Cardiac muscle cell (in vitro differentiated cells and primary cell): ENCODE results near the gene NDOR1. TPM values are rescaled to one million over a fixed set of nuclear protein-coding genes. Genes with fewer than 3 reads are reported as not detected.

ENCODE experiments used
- DNase-seq, 2 donors: peaks; one replicate each; pipeline versions ENCODE4 v3.0.0 to v3.0.0-alpha.2; 2010 to 2017; ENCODE audit warnings: low read depth in 1 of 2, low spot score in 1 of 2
- H3K27ac ChIP-seq: fragments of 200-600 bp; sonication (generic); 2 replicates; pipeline ENCODE4 v1.5.1; 2016
- H3K27me3 ChIP-seq: fragments of 200-600 bp; sonication (generic); 2 replicates; pipeline ENCODE4 v1.6.0; 2016; ENCODE audit warnings: control low read depth
- H3K36me3 ChIP-seq: fragments of 200-600 bp; sonication (generic); 2 replicates; pipeline ENCODE4 v1.5.1; 2016; ENCODE audit warnings: control low read depth
- H3K4me1 ChIP-seq: fragments of 200-600 bp; sonication (generic); 2 replicates; pipeline ENCODE4 v1.8.1; 2017; ENCODE audit warnings: low read depth, mild to moderate bottlenecking, mixed run types
- H3K4me3 ChIP-seq: fragments of 200-600 bp; sonication (generic); 2 replicates; pipeline ENCODE4 v1.5.1; 2016; ENCODE audit warnings: mild to moderate bottlenecking
- H3K9me3 ChIP-seq: fragments of 200-600 bp; sonication (generic); 2 replicates; pipeline ENCODE4 v1.5.1; 2017; ENCODE audit warnings: low read depth, mild to moderate bottlenecking, control low read depth
- CTCF ChIP-seq: IDR thresholded peaks from 2 replicates; pipeline ENCODE4 v1.5.1; 2012; ENCODE audit warnings: low read depth, mild to moderate bottlenecking, low read length
- polyA plus RNA-seq: library from polyadenylated mRNA; unstranded; fragments of >200 nt; fragmentation: Nextera tagmentation; extraction: Ambion mirVana; gene quantifications from 2 replicates; pipeline ENCODE4 v1.2.1, GENCODE V29; 2016
- total RNA-seq: library from RNA; depleted of rRNA; stranded (reverse); fragments of >200 nt; gene quantifications from 2 replicates; pipeline ENCODE4 v1.2.3, GENCODE V29; 2016

Gene NDOR1
- total and polyA plus RNA-seq, 2 experiments from 2014 or later, result 17.5 to 18.1 TPM

DNA sequence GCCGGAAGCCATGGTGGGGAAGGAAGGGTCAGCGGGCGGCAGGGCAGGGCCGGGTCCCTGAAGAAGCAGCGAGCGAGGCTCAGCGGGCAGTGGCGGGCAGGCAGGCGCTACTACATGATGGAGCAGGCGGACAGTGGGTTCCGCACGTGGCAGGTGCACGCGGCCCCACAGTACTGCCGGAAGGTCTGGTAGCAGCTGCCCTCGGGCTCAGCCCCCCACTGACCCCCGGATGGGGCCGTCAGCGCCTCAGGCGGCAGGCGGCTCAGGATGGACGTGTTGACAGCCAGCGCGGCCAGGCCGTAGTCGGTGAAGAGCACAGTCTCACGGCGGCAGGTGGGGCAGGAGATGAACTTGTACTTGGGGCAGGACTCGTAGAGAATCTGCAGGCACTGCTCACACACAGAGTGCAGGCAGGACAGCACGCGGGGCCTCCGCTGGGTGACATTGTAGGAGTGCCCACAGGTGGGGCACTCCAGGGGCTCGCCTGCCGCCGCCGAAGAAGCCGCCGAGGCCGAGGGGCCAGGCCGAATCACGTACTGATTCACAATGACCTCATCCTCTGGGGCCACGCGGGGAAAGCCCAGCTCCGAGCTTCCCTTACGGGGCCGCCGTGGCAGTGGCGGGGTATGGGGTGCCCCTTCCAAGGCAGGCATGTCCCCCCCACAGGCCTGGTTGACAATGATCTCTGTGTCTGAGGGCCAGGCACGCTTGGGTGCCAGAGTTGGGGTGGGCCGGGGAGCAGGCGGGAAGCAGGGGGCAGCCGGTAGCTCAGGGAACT, 15.0 kb downstream of the NDOR1 start:
- Histone ChIP-seq H3K27ac (peak overlapping the region; percentile 80), H3K4me1 (peaks cover 31% of the 10 kb centered on the region), H3K9me3 (no peaks in the 10 kb centered on the region), H3K27me3 (no peaks in the 10 kb centered on the region), H3K4me3 (no peak overlapping the region), H3K36me3 (no peaks in the 10 kb centered on the region)
- TF ChIP-seq CTCF, result no peak
- no peak for DNase-seq

DNA sequence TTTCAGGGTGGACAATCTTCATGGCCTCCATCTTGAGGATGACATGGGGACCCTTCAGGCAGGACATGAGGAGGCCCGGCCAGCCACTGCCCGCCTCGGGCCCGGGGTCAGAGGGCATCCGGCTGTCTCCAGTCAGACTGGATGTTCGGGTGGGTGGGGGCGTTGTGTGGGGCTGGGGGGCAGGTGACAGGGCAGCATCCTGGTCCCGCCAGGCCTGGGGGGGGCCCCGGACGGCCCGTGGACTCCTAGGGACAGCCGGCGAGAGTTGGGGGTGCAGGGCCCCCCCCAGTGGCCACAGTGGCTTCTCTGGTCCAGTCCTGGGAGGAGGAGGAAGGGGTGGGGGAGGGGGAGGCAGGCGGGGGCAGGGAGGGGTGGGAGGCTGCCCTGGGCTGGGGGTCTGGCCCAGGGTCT, 15.6 kb downstream of the NDOR1 start:
- no peak for DNase-seq
- Histone ChIP-seq H3K36me3 (no peaks in the 10 kb centered on the region), H3K27ac (peak overlapping the region; percentile 80), H3K4me1 (peaks cover 31% of the 10 kb centered on the region), H3K9me3 (no peaks in the 10 kb centered on the region), H3K27me3 (no peaks in the 10 kb centered on the region), H3K4me3 (peak overlapping the region; percentile 59)
- no peak for TF ChIP-seq CTCF

GRCh38 chr9:137221506-137222111, 16.1 kb downstream of the NDOR1 start:
- Histone ChIP-seq H3K36me3 (no peaks in the 10 kb centered on the region), H3K4me1 (peaks cover 31% of the 10 kb centered on the region), H3K4me3 (peak overlapping the region; percentile 59), H3K27ac (peak overlapping the region; percentile 80), H3K27me3 (no peaks in the 10 kb centered on the region), H3K9me3 (no peaks in the 10 kb centered on the region)
- no peak for TF ChIP-seq CTCF
- DNase-seq, result peak in 1 of 2 donors; percentile 57

DNA sequence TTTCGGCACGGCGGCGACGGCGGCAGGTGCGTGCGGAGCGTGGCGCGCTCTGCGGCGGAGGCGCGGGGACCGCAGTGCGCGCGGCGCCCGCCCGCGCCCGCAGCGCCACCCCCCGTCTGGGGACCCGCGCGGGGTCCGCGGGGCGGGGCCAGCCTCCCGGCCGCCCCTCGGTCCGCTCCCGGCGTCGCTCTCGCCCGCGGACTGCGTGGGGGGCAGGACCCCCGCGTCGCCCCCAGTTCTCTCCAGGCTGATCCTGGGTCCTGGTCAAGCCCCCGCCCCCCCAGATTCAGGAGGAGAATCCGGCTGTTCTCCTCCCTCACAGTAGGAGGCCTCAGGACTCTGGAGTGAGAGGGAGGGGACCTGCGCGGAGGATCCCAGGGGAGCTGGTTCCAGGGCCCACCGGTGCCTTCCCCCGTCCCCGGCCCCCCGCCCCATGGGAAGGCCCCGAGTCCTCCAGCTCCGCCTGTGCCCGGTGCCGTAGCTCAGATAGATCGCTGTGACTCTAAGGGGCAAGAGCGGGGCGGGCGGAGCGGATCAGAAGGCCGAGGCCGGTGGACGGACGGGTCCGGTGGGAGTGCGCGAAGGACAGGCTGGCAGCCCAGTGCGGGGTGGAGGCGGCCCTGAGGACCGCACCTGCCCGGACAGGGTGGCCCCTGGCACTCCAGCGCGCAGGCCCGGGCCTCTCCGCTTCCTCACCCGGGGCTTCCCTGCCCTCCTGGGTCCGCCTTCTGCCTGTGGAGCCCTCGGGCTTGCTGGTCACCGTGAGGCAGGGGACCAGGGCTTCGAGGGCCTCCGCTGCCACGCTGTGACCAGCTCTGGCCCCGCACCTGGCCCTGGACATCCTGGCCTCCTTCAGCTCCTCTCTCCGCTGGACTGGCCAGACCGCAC, 16.9 kb downstream of the NDOR1 start, which contains the start of gene RNF208:
RNF208 (minus strand) TSS at position 51 of the 888 bp plus-strand sequence. CDS start 1,028 bp downstream, outside the sequence.
- Histone ChIP-seq H3K9me3 (no peaks in the 10 kb centered on the region), H3K4me3 (peak within 1 kb of the TSS; percentile 59), H3K27me3 (no peaks in the 10 kb centered on the region), H3K36me3 (no peaks in the 10 kb centered on the region), H3K27ac (peak within 1 kb of the TSS; percentile 81), H3K4me1 (peaks cover 29% of the 10 kb centered on the region)
- no peak for TF ChIP-seq CTCF
- DNase-seq, result peak in 1 of 2 donors; percentile 57
